Smooth muscle cell (in vitro differentiated cells): ENCODE data around the gene PSMD5. TPM values are rescaled to one million over a fixed set of nuclear protein-coding genes. Genes with fewer than 3 reads are reported as not detected.

Experiments
- DNase-seq: peaks from one replicate; lab custom pipeline; 2025; ENCODE audit not compliant: unreplicated experiment; lab: John Stamatoyannopoulos, UW
- H2AFZ ChIP-seq: fragments of 200-600 bp; sonication (generic); 2 replicates; pipeline ENCODE4 v1.6.0; 2016; ENCODE audit warnings: antibody characterized with exemption, low read depth, mild to moderate bottlenecking
- H3F3A ChIP-seq: fragments of 200-600 bp; sonication (generic); 2 replicates; pipeline ENCODE4 v1.6.0; 2017; ENCODE audit warnings: antibody characterized with exemption, low read depth
- H3K27ac ChIP-seq: fragments of 200-600 bp; sonication (generic); 2 replicates; pipeline ENCODE4 v1.5.1; 2016; ENCODE audit warnings: low read depth, mild to moderate bottlenecking
- H3K27me3 ChIP-seq: fragments of 200-600 bp; sonication (generic); 2 replicates; pipeline ENCODE4 v1.6.1; 2016; ENCODE audit warnings: low read depth, mild to moderate bottlenecking
- H3K36me3 ChIP-seq: fragments of 200-600 bp; sonication (generic); 2 replicates; pipeline ENCODE4 v1.5.1; 2016; ENCODE audit warnings: low read depth
- H3K4me1 ChIP-seq: fragments of 200-600 bp; sonication (generic); 2 replicates; pipeline ENCODE4 v1.5.1; 2016; ENCODE audit warnings: low read depth
- H3K4me2 ChIP-seq: fragments of 200-600 bp; sonication (generic); 2 replicates; pipeline ENCODE4 v1.6.0; 2016; ENCODE audit warnings: mild to moderate bottlenecking
- H3K4me3 ChIP-seq: fragments of 200-600 bp; sonication (generic); 2 replicates; pipeline ENCODE4 v1.5.1; 2016; ENCODE audit warnings: mild to moderate bottlenecking
- H3K79me2 ChIP-seq: fragments of 200-600 bp; sonication (generic); 2 replicates; pipeline ENCODE4 v1.6.0; 2016; ENCODE audit warnings: low read depth, mild to moderate bottlenecking
- H3K9ac ChIP-seq: fragments of 200-600 bp; sonication (generic); 2 replicates; pipeline ENCODE4 v1.6.0; 2016; ENCODE audit warnings: low read depth
- H3K9me3 ChIP-seq: fragments of 200-600 bp; sonication (generic); replicated peaks from 2 replicates; pipeline ENCODE4 v1.5.1; 2016; ENCODE audit warnings: low read depth
- H4K20me1 ChIP-seq: fragments of 200-600 bp; sonication (generic); 2 replicates; pipeline ENCODE4 v1.6.0; 2016; ENCODE audit warnings: low read depth
- WGBS: methylation state at CpG from one replicate; pipeline ENCODE4 v1.1.7; 2016; ENCODE audit warnings: low lambda C conversion rate; 5-methylcytosine and 5-hydroxymethylcytosine counted together
- polyA plus RNA-seq: library from polyadenylated mRNA; unstranded; fragments of >200 nt; fragmentation: Nextera tagmentation; extraction: Ambion mirVana; gene quantifications from 2 replicates; pipeline ENCODE4 v1.2.1, GENCODE V29; 2016
- total RNA-seq: library from RNA; depleted of rRNA; stranded (reverse); fragments of >200 nt; gene quantifications from 2 replicates; pipeline ENCODE4 v1.2.3, GENCODE V29; 2014
- TF ChIP-seq, protein P1 (sequence below): fragments of 200-600 bp; sonication (generic); IDR thresholded peaks from 2 replicates; pipeline ENCODE4 v1.5.1; 2017; ENCODE audit warnings: borderline replicate concordance, mild to moderate bottlenecking, antibody characterized with exemption; ENCODE audit not compliant: insufficient read depth, poor library complexity, severe bottlenecking

PSMD5 gene
- total and polyA plus RNA-seq, 2 experiments from 2014 or later: 14.4 to 18.6 TPM

DNA sequence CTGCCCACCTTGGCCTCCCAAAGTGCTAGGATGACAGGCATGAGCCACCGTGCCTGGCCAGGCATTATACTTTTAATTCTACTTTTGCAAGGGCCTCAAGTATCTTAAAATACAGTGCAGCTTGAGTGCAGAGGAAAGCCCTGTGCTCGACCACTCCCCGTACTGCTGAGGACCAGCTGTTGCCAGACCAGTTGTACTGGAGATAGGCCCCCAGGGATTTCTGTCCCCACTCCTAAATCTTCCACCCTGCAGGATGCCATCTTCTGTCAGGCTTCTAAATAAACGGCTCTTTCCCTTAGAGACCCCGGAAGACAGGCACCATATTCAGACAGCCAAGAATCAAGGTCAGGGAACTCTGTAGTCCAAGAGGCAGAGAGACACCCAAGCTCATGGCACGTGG is 16.6 kb upstream of the PSMD5 start:
- no peaks in the 10 kb centered on the region for H3K36me3 ChIP-seq
- no peaks in the 10 kb centered on the region for H3F3A ChIP-seq
- H3K9ac ChIP-seq: no peak overlapping the region
- H3K79me2 ChIP-seq: no peaks in the 10 kb centered on the region
- H3K4me3 ChIP-seq: no peak overlapping the region
- TF ChIP-seq, protein P1, sequence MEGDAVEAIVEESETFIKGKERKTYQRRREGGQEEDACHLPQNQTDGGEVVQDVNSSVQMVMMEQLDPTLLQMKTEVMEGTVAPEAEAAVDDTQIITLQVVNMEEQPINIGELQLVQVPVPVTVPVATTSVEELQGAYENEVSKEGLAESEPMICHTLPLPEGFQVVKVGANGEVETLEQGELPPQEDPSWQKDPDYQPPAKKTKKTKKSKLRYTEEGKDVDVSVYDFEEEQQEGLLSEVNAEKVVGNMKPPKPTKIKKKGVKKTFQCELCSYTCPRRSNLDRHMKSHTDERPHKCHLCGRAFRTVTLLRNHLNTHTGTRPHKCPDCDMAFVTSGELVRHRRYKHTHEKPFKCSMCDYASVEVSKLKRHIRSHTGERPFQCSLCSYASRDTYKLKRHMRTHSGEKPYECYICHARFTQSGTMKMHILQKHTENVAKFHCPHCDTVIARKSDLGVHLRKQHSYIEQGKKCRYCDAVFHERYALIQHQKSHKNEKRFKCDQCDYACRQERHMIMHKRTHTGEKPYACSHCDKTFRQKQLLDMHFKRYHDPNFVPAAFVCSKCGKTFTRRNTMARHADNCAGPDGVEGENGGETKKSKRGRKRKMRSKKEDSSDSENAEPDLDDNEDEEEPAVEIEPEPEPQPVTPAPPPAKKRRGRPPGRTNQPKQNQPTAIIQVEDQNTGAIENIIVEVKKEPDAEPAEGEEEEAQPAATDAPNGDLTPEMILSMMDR: no peak
- 83% methylated on average over 6 of the region's 6 CpGs for WGBS
- no peaks in the 10 kb centered on the region for H3K9me3 ChIP-seq
- no peak overlapping the region for H3K4me2 ChIP-seq
- no peak overlapping the region for H3K27ac ChIP-seq
- no peaks in the 10 kb centered on the region for H4K20me1 ChIP-seq
- DNase-seq: no peak
- H3K27me3 ChIP-seq: no peaks in the 10 kb centered on the region
- no peaks in the 10 kb centered on the region for H3K4me1 ChIP-seq
- H2AFZ ChIP-seq: no peak overlapping the region

DNA sequence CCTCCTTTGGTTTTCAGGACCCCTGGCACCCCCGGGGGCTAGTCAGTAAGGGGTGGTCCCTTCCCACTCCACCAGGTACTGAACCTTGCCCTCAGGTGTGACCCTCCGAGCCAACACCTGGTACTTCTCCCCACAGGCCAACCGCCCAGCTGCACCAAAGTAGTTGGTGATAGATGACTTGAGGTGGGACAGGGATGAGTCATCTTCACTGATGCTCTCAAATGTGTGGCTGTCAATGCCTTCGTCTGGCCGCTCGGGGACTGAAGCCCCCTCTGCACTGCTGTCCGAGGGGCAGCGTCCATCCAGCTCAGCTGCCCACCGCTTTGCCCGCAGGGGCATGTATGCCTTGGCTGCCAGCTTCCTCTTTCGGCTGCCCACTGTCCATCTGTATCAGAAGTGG is 15.2 kb upstream of the PSMD5 start:
- no peak for DNase-seq
- no peak overlapping the region for H2AFZ ChIP-seq
- TF ChIP-seq, protein P1: no peak
- peaks cover under 1% of the 10 kb centered on the region for H3K4me1 ChIP-seq
- no peaks in the 10 kb centered on the region for H3F3A ChIP-seq
- H3K9ac ChIP-seq: no peak overlapping the region
- no peak overlapping the region for H3K4me2 ChIP-seq
- no peaks in the 10 kb centered on the region for H3K9me3 ChIP-seq
- H3K27ac ChIP-seq: no peak overlapping the region
- H4K20me1 ChIP-seq: no peaks in the 10 kb centered on the region
- WGBS: 98% methylated on average over 11 of the region's 11 CpGs
- no peak overlapping the region for H3K4me3 ChIP-seq
- H3K27me3 ChIP-seq: no peaks in the 10 kb centered on the region
- H3K36me3 ChIP-seq: no peaks in the 10 kb centered on the region
- H3K79me2 ChIP-seq: no peaks in the 10 kb centered on the region

DNA sequence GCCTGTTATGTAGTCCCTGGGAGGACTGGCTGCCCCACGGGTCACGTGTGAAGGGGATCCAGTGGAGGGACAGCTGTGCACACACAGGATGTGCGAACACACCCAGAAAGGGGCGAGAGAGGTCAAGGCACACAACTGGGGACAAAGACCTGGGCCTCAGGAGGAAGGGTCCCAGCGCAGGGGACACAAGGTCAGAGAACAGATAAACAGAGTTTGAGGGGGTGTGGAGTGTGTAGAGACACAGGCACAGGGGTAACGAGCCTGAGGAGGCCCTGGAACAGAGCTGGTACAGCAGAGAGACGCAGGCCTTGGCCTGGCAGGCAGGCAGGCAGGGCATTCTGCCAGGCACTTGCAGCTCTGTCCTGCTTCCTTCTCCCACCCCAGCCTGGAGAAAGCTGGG is 14.8 kb upstream of the PSMD5 start:
- Histone ChIP-seq H4K20me1 (no peaks in the 10 kb centered on the region), H2AFZ (no peak overlapping the region), H3F3A (no peaks in the 10 kb centered on the region), H3K27me3 (no peaks in the 10 kb centered on the region), H3K27ac (no peak overlapping the region), H3K9ac (no peak overlapping the region), H3K79me2 (no peaks in the 10 kb centered on the region), H3K4me2 (no peak overlapping the region), H3K36me3 (no peaks in the 10 kb centered on the region), H3K4me3 (no peak overlapping the region), H3K9me3 (no peaks in the 10 kb centered on the region), H3K4me1 (peaks cover 5% of the 10 kb centered on the region)
- DNase-seq: no peak
- TF ChIP-seq, protein P1: no peak
- WGBS: 98% methylated on average over 7 of the region's 7 CpGs

GRCh38 chr9:120856700-120857099 is 14.0 kb upstream of the PSMD5 start:
- Histone ChIP-seq H4K20me1 (no peaks in the 10 kb centered on the region), H3K36me3 (no peaks in the 10 kb centered on the region), H3K4me1 (peaks cover 13% of the 10 kb centered on the region), H3K4me3 (no peak overlapping the region), H3F3A (no peaks in the 10 kb centered on the region), H3K27ac (no peak overlapping the region), H3K79me2 (no peaks in the 10 kb centered on the region), H3K4me2 (no peak overlapping the region), H3K27me3 (no peaks in the 10 kb centered on the region), H2AFZ (no peak overlapping the region), H3K9me3 (no peaks in the 10 kb centered on the region), H3K9ac (no peak overlapping the region)
- TF ChIP-seq, protein P1: no peak
- DNase-seq: no peak
- WGBS: 89% methylated on average over 4 of the region's 4 CpGs
